ENCODE measurements around the gene ALG12. TPM values are rescaled to one million over a fixed set of nuclear protein-coding genes. Genes with fewer than 3 reads are reported as not detected.
A peak's percentile ranks its signal among the peaks of the same experiment; 100 is the strongest.

Gene ALG12
- total and polyA plus RNA-seq, 2 of the 13 experiments (the other 11 are each of a cell fraction or from before 2014, with no cell fraction given): 7.8 to 15.8 TPM

- no peak for TF ChIP-seq ZBTB40 (IDR thresholded peaks at IDR 0.05)
- TF ChIP-seq ZBTB40 (CRISPR knock-in tag; IDR thresholded peaks at IDR 0.05): 0 out of 2 replicates have a peak, but pooled peaks have one; percentile 30
- TF ChIP-seq FOXC1 (CRISPR knock-in tag; IDR thresholded peaks at IDR 0.05; ENCODE audit: borderline replicate concordance): no peak
- peak; percentile 79 for TF ChIP-seq NRL (CRISPR knock-in tag; IDR thresholded peaks at IDR 0.05; ENCODE audit: borderline replicate concordance)
These were observed 958 bp upstream of the ALG12 start (continued) for GRCh38 chr22:49918911-49919881.
